Transverse colon (tissue), 4 donors: ENCODE results near the gene SNX25.

ENCODE experiments used
- CTCF ChIP-seq, 5 experiments: fragments of 200-600 bp in 3 of 5; fragments of 450-650 bp in 2 of 5; sonication (generic) in 3 of 5; IDR thresholded peaks; 1 replicate in 2 of 5; 2 replicates in 3 of 5; pipeline ENCODE4 v1.5.1; 2016 to 2017; ENCODE audit warnings: antibody characterized with exemption in 5 of 5, inconsistent platforms in 3 of 5, mild to moderate bottlenecking in 2 of 5, moderate library complexity in 1 of 5
- EP300 ChIP-seq: sonication (generic); formaldehyde crosslinking; IDR thresholded peaks from one replicate; pipeline ENCODE4 v1.6.1; 2017; ENCODE audit warnings: antibody characterized with exemption, low read depth
- POLR2A ChIP-seq: fragments of 450-650 bp; IDR thresholded peaks from one replicate; pipeline ENCODE4 v1.6.1; 2016; ENCODE audit warnings: antibody characterized with exemption, mild to moderate bottlenecking, moderate library complexity
- POLR2AphosphoS5 ChIP-seq, 3 donors: sonication (generic); formaldehyde crosslinking; IDR thresholded peaks; one replicate each; pipeline ENCODE4 v1.6.1; 2016; ENCODE audit warnings: antibody characterized with exemption in 3 of 3

GRCh38 chr4:185369731-185370130 lies 160.3 kb downstream of the SNX25 start:
- TF ChIP-seq CTCF (IDR thresholded peaks at IDR 0.05): no peak
- no peak for TF ChIP-seq POLR2AphosphoS5 (IDR thresholded peaks at IDR 0.05)
- TF ChIP-seq POLR2A: no peak
- no peak for TF ChIP-seq EP300
